ENCODE measurements around the gene WTIP.

Gene WTIP

GRCh38 chr19:34503531-34504272 is 22.1 kb downstream of the WTIP start:
- H3K4me2 ChIP-seq (ENCODE audit: low read depth, low read length, poor library complexity, severe bottlenecking): no peak overlapping the region
- no peaks in the 10 kb centered on the region for H3F3A ChIP-seq (ENCODE audit: insufficient read depth)
- no peaks in the 10 kb centered on the region for H4K20me1 ChIP-seq (ENCODE audit: low read depth, low read length)
- H3K27me3 ChIP-seq (ENCODE audit: low read length): no peaks in the 10 kb centered on the region
- H3K9me3 ChIP-seq (ENCODE audit: insufficient read depth, low read length): no peaks in the 10 kb centered on the region
- H3K36me3 ChIP-seq (ENCODE audit: low read length): no peaks in the 10 kb centered on the region
- H3K4me3 ChIP-seq (ENCODE audit: insufficient read depth, low read length, poor library complexity, severe bottlenecking): no peak overlapping the region
- TF ChIP-seq CTCF (IDR thresholded peaks at IDR 0.05; ENCODE audit: insufficient read depth, low read length, poor library complexity, severe bottlenecking): no peak
- no peak for TF ChIP-seq EZH2phosphoT487 (conservative IDR thresholded peaks at IDR 0.05; ENCODE audit: low read length)
- H3K9ac ChIP-seq (ENCODE audit: low read length): no peak overlapping the region
- no peaks in the 10 kb centered on the region for H3K79me2 ChIP-seq (ENCODE audit: insufficient read depth, low read length)
- no peak overlapping the region for H3K27ac ChIP-seq (ENCODE audit: low read depth, low read length)
- H2AFZ ChIP-seq (ENCODE audit: low read depth, low read length, severe bottlenecking): no peak overlapping the region
- no peaks in the 10 kb centered on the region for H3K9me2 ChIP-seq (replicated peaks; ENCODE audit: insufficient read depth, low read length)

- no peaks in the 10 kb centered on the region for H3K9me3 ChIP-seq (ENCODE audit: insufficient read depth, low read length)
- H3F3A ChIP-seq (ENCODE audit: insufficient read depth): no peaks in the 10 kb centered on the region
- H3K79me2 ChIP-seq (ENCODE audit: insufficient read depth, low read length): no peaks in the 10 kb centered on the region
- no peaks in the 10 kb centered on the region for H3K9me2 ChIP-seq (replicated peaks; ENCODE audit: insufficient read depth, low read length)
- no peak for TF ChIP-seq CTCF (IDR thresholded peaks at IDR 0.05; ENCODE audit: insufficient read depth, low read length, poor library complexity, severe bottlenecking)
- TF ChIP-seq EZH2phosphoT487 (conservative IDR thresholded peaks at IDR 0.05; ENCODE audit: low read length): no peak
- H3K27ac ChIP-seq (ENCODE audit: low read depth, low read length): no peak overlapping the region
- no peaks in the 10 kb centered on the region for H4K20me1 ChIP-seq (ENCODE audit: low read depth, low read length)
- no peak overlapping the region for H2AFZ ChIP-seq (ENCODE audit: low read depth, low read length, severe bottlenecking)
- H3K4me3 ChIP-seq (ENCODE audit: insufficient read depth, low read length, poor library complexity, severe bottlenecking): no peak overlapping the region
- H3K36me3 ChIP-seq (ENCODE audit: low read length): no peaks in the 10 kb centered on the region
- no peak overlapping the region for H3K4me2 ChIP-seq (ENCODE audit: low read depth, low read length, poor library complexity, severe bottlenecking)
- H3K9ac ChIP-seq (ENCODE audit: low read length): no peak overlapping the region
- no peaks in the 10 kb centered on the region for H3K27me3 ChIP-seq (ENCODE audit: low read length)
These were observed 22.8 kb downstream of the WTIP start for GRCh38 chr19:34504273-34504808.

GRCh38 chr19:34504809-34505291 is 23.3 kb downstream of the WTIP start:
- Histone ChIP-seq H3K9ac (ENCODE audit: low read length) (no peak overlapping the region), H3K79me2 (ENCODE audit: insufficient read depth, low read length) (no peaks in the 10 kb centered on the region)
- no peak for TF ChIP-seq CTCF (IDR thresholded peaks at IDR 0.05; ENCODE audit: insufficient read depth, low read length, poor library complexity, severe bottlenecking)
- no peak for TF ChIP-seq EZH2phosphoT487 (conservative IDR thresholded peaks at IDR 0.05; ENCODE audit: low read length)

More at GRCh38 chr19:34504809-34505291, 23.3 kb downstream of the WTIP start:
- no peaks in the 10 kb centered on the region for H3K36me3 ChIP-seq (ENCODE audit: low read length)
- H3K4me2 ChIP-seq (ENCODE audit: low read depth, low read length, poor library complexity, severe bottlenecking): no peak overlapping the region
- no peaks in the 10 kb centered on the region for H3K27me3 ChIP-seq (ENCODE audit: low read length)
- no peaks in the 10 kb centered on the region for H3F3A ChIP-seq (ENCODE audit: insufficient read depth)
- no peaks in the 10 kb centered on the region for H3K9me2 ChIP-seq (replicated peaks; ENCODE audit: insufficient read depth, low read length)
- no peak overlapping the region for H3K27ac ChIP-seq (ENCODE audit: low read depth, low read length)
- H4K20me1 ChIP-seq (ENCODE audit: low read depth, low read length): no peaks in the 10 kb centered on the region
- no peak overlapping the region for H3K4me3 ChIP-seq (ENCODE audit: insufficient read depth, low read length, poor library complexity, severe bottlenecking)
- H3K9me3 ChIP-seq (ENCODE audit: insufficient read depth, low read length): no peaks in the 10 kb centered on the region
- H2AFZ ChIP-seq (ENCODE audit: low read depth, low read length, severe bottlenecking): no peak overlapping the region

Measured in SU-DHL-6 (cell line).